NCI-H446 (cell line): Measurements from ENCODE around the gene FNDC3B.
"Not testable (repeated sequence)": the region's sequence is repeated elsewhere in the genome, so short reads cannot be mapped to it uniquely, and the experiment has no call there.

Experiments
- DNase-seq, 2 experiments: peaks; one replicate each; lab custom pipeline; 2025; lab: John Stamatoyannopoulos, UW

FNDC3B gene

DNA sequence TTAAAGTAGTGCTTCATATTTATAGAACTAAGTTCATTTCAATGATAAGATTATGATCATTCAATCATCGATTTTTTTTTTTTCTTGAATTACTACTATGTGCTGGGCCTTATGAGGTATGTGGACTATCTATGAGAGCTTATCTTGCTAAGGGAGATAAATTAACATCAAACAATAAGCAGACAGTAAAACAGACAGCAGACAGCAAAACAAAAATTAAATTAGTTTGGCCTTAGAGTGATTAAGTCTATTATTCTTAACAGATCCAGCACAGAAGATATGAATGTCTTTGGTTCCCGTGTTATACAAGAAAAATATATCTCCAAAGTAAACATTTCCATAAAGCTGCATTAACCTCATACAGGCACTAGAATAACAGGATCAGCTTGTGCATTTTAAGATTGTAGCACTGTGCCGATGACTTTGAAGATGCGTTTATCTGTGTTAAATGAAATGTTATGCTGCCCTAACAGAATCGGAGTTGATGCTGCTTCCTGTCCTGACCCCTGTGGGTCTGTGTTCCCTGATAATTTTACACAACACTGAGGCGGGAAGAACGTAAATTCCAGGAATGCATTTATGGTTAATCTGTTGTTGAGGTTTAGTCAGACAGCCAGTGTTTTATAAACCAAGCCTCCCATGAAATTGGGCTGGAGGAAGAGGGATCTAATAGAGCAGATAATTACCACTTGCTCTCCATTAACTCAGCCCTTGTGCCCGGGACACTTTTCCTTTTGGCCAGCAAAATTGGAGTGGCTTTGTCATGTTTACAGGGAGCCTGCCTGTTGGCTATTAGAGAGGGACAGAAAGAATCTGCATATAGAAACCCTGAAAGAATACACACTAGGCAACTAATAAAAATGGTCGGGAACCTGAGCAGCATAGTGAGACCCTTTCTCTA lies 328.1 kb downstream of the FNDC3B start:
- DNase-seq = no peak

GRCh38 chr3:172368556-172368955 lies 329.2 kb downstream of the FNDC3B start:
- DNase-seq = not testable (repeated sequence)

- DNase-seq = no peak
These were observed 330.3 kb downstream of the FNDC3B start for GRCh38 chr3:172369590-172370259.

DNA sequence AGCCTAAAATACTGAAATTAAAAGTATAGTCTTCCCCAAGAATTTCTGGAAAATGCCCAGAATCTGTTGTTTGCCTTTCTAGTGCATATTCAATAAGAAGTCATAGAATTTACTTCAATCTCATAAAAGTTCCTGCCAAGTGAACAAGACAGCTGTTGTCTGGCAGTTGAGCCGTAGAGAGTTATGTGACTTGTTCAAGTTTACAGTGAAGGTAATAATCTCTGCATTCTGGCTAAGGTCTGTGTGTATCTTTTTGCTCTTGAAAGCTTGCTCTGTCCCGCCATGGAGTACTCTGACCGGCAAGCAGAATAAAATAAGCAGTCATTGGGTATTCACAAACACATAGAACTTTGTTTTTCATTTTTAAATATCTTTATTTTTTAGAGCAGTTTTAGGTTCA lies 331.0 kb downstream of the FNDC3B start:
- DNase-seq = peak in 1 of 2 experiments; percentile 47

DNA sequence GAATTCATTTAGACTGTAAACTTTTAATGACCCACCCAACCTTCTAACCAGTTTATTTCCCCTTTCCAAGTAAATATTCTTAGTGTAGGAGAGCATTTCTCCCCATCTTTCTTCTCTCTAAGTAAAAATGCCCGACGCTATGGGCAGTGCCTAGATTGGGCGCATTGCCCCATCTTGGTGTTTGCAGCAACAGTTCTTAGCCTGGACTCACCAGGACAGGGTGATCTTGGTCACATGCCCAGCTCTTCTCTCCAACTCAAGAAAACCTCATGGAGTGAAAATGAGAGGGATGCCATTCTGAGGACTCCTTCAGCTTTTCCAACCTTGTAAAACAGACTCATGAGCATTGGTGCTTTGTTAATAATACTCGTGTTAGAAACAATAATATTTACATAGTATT lies 332.2 kb downstream of the FNDC3B start:
- DNase-seq = no peak

GRCh38 chr3:172372895-172373294 lies 333.5 kb downstream of the FNDC3B start:
- no peak for DNase-seq

DNA sequence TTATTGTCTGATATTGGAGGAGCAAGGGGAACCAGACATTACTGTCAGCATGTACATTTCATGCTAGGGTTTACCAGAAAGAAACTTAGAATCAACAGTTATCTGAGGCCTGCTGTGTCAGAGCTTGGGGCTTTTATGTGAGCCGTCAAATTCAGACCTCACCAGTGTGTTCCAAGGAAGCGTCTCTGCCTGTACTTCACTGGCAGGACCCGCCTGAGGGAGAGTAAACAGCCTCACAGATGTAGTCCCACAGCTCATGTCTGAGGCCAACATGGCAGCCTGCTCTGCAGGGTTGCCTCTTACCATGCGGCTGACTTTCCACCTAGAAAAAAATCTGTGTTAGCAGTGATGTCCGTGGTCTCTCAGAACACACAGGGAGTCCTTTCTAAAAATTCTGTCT lies 334.5 kb downstream of the FNDC3B start:
- DNase-seq = no peak

GRCh38 chr3:172375206-172375850 lies 335.9 kb downstream of the FNDC3B start:
- DNase-seq = no peak

DNA sequence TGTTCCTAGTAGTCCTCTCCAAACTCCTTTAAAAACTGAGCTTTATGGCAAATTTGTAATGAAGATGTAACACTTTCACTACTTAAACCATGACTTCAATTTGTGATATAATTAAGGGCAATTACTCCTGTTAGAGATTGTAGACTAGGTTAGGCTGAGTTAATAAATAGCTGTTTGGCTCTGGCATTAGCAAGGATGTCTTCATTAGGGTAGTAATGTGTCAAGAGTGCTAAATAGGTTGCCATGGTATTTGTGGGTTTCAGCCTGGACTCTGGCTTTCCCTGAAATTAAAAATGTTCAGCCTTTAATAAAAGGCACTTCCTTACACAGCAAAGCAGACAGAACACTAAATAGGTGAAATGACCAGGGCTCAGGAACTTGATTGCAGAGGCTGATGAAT lies 337.0 kb downstream of the FNDC3B start:
- no peak for DNase-seq

GRCh38 chr3:172376881-172377280 lies 337.5 kb downstream of the FNDC3B start:
- DNase-seq = peak; percentile 23 to 57

DNA sequence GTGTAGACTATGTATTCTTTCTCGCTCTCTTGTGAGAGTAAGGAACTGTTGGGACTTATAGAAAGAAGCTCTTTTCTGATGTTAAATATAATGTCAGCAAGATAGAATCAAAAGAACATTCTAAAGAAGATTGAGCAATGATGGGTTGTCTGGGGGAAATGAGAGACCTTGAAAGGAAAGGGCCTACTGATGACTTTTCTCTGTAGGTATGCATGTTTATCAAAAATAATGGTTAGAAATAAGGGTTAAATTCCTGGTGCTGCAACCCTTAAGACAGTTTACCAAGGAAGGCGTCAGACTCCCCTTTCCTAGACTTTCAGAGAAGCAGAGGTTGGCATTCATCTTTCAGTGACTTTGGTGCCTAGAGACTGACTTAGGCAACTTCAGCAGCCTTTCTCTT lies 339.1 kb downstream of the FNDC3B start:
- DNase-seq = no peak

DNA sequence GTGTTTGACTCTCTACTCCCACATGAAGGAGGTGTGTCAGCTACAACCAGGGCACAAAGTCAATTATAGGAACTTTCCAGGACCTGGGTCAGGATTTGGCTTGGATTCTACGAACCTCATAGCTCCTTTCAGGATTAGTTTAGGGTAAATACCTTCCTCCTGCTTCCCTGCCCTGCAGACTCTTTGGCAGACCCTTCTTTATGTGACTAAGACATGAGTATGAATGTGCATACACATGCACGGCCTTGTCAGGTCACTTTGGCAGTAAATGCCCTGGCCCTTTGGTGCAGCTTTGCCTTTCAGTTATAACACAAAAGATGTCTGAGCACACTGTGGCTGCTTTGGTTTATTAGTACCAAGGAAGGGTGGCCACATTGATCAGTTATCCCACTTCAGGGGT lies 340.0 kb downstream of the FNDC3B start:
- DNase-seq = no peak

DNA sequence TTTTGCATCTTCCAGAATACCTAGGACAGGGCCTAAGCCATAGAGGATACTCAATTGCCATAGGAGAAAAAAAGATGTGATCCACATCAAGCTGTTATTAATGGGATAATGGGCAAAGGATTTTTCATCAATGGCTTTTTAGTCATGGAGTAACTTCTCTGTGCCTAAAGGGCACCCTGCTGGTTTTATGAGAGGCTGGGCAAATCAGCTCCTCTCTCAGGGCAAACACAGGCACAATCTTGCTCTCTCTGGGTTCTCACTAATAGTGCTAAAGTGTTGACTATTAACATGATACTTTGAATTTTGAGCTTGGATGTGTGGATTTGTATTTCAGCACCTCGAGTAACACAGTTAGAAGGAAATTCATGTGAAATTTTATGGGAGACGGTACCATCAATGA lies 341.3 kb downstream of the FNDC3B start:
- DNase-seq = no peak

DNA sequence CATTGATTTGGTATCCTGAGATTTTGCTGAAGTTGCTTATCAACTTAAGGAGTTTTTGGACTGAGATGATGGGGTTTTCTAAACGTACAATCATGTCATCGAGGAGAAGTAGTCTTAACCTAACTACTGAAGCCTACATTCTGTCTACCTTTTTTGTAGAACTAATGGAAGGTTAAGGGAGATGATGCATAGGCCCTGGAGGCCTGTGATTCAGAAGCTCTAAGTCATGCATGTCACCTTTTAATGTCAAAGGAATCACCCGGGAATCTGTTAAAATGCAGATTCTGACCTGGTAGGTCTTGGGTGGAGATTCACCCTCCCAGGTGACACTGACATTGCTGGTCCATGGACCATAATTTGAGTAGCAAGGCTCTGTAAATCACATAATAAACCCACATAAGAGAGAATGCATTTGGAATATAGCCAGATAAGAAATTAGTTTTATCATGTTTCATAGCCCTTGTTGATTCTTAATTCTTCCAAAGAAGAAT lies 344.0 kb downstream of the FNDC3B start:
- DNase-seq = no peak

DNA sequence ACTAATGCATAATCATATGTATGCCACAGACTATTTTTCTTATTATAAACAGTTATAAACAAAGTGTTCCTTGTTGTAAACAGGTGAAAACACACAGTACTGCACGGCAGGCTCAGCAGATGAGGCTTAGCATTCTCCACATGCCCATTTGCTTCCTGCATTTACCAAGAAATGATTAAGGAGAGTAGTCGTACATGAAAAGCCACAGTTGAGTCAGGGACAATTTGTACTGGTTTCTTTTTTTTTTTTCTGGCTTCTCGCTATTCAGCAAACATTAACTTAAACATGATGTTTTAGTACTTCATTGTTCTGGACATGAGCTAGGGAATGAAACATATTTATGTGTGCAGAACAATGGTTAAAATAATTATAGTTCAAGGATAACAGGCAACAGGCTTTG lies 345.5 kb downstream of the FNDC3B start:
- DNase-seq = no peak

GRCh38 chr3:172387728-172388127 lies 348.4 kb downstream of the FNDC3B start:
- no peak for DNase-seq

DNA sequence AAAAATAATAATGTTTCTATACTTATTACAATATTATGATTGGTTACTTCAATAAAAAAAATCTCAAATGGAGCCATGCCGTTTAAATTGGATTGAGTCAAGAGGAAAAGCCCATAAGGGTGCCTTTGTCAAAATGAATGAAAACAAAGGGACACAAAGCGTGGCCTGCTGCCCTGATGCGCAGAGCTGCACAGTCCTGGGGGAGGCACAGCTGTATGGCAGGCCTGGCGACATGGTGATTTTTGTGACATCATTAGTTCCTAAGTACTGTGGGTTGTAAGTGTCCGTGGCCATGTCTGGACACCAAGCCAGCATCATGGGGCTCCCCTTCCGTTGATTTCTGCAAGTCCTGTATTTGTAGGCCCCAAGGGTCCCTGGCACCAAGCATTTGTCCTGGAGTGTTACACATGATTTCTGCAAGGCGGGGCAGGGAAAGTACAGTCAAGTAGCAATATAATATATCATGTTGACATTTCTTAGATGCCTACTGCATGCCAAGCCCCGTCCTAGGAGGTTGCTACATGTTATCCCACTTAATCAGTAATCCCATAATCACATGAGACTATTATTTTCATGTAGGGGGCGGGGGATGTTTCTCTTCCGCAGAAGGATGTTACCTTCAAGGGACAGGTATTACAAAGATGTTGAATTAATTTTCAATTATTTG lies 349.2 kb downstream of the FNDC3B start:
- no peak for DNase-seq

DNA sequence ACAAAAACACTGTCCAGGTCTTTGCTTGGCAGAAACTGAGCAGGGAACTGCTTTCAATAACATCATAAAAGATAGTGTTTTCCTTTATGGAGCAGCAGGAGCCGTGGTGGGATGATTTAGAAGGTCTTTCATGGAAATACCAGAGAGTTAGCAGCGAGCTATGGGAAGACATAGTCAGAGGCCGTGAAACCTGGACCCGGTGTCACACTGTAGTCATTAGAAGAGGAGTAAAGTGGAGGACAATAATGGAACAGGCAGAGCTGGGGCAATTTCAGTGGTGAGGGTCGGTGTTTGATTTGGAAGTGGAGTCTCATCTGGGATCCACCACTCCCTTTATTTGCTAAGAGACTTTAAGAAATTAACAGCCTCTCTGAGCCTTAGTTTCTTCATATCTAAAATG lies 351.4 kb downstream of the FNDC3B start:
- DNase-seq = no peak

GRCh38 chr3:172391592-172392302 lies 352.4 kb downstream of the FNDC3B start:
- no peak for DNase-seq

DNA sequence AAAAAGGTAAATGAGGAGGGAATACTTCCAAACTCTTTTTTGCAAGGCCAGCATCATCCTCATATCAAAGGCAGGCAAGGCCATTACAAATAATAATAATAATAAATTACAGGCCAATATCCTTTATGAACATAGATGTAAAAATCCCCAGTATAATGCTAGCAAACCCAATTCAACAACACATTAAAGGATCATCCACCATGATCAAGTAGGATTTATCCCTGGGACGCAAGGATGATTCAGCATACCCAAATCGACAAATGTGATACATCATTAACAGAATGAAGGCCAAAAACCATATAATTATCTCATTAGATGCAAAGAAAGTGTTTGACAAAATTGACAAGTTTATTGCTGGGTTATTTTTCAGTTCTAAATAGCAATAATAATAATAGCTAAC lies 355.3 kb downstream of the FNDC3B start:
- no peak for DNase-seq

DNA sequence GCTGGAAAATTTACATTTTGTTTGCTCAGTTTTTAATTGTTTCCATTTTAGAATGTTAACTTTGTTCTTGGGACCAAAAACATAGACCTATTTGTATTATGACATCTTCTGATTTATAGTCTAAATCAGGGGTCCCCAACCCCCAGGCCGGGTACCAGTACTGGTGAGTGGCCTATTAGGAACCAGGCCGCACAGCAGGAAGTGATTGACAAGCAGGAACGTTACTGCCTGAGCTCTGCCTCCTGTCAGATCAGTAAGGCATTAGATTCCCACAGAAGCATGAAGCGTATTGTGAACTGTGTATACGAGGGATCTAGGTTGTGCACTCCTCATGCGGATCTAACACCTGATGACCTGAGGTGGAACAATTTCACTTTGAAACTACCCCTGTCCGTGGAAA lies 357.0 kb downstream of the FNDC3B start:
- no peak for DNase-seq
